Measurements from ENCODE around the gene FCN1.

DNA sequence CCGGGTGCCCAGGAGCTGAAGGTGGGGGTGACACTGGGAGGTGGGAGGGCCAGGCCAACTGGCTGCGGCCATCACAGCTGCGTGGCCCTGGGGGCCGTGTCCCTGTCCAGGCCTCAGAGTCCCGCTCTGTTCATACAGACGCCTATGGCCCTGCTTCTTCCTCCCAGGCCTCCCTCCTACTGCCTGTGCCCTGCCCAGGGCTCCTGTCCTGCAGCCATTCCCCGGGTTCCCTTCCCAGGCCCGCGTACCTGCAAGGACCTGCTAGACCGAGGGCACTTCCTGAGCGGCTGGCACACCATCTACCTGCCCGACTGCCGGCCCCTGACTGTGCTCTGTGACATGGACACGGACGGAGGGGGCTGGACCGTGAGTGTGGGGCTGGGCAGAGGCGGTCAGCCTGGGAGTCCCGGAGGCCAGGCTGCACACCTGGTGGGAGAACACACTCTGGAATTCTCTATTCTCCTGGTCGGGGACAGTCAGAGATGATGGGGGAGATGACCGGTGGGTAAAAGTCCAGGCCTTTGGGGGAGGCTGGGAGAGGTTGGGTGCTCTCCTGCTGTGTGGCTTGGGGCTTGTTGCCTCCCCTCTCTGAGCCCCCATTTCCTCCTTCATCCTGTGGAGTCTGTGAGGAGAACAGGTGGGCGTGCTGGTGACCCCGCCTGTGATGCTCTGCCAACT, 32.6 kb downstream of the FCN1 start:
- TF ChIP-seq, protein P1, sequence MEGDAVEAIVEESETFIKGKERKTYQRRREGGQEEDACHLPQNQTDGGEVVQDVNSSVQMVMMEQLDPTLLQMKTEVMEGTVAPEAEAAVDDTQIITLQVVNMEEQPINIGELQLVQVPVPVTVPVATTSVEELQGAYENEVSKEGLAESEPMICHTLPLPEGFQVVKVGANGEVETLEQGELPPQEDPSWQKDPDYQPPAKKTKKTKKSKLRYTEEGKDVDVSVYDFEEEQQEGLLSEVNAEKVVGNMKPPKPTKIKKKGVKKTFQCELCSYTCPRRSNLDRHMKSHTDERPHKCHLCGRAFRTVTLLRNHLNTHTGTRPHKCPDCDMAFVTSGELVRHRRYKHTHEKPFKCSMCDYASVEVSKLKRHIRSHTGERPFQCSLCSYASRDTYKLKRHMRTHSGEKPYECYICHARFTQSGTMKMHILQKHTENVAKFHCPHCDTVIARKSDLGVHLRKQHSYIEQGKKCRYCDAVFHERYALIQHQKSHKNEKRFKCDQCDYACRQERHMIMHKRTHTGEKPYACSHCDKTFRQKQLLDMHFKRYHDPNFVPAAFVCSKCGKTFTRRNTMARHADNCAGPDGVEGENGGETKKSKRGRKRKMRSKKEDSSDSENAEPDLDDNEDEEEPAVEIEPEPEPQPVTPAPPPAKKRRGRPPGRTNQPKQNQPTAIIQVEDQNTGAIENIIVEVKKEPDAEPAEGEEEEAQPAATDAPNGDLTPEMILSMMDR (IDR thresholded peaks at IDR 0.05 in 8 of 11, conservative IDR thresholded peaks at IDR 0.05 in 3 of 11) = no peak
- TF ChIP-seq POLR2AphosphoS5 (IDR thresholded peaks at IDR 0.05) (no peak), POLR2A (IDR thresholded peaks at IDR 0.05) (no peak)

Measured in spleen (tissue), 7 donors.